ENCODE measurements around the gene COL6A3.

GRCh38 chr2:237446338-237446665, 32.3 kb upstream of the COL6A3 start:
- TF ChIP-seq, protein P1, sequence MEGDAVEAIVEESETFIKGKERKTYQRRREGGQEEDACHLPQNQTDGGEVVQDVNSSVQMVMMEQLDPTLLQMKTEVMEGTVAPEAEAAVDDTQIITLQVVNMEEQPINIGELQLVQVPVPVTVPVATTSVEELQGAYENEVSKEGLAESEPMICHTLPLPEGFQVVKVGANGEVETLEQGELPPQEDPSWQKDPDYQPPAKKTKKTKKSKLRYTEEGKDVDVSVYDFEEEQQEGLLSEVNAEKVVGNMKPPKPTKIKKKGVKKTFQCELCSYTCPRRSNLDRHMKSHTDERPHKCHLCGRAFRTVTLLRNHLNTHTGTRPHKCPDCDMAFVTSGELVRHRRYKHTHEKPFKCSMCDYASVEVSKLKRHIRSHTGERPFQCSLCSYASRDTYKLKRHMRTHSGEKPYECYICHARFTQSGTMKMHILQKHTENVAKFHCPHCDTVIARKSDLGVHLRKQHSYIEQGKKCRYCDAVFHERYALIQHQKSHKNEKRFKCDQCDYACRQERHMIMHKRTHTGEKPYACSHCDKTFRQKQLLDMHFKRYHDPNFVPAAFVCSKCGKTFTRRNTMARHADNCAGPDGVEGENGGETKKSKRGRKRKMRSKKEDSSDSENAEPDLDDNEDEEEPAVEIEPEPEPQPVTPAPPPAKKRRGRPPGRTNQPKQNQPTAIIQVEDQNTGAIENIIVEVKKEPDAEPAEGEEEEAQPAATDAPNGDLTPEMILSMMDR (IDR thresholded peaks at IDR 0.05) = no peak
- TF ChIP-seq POLR2A (IDR thresholded peaks at IDR 0.05) = no peak
- TF ChIP-seq EP300 (IDR thresholded peaks at IDR 0.05) = no peak

Data from sigmoid colon (tissue), 4 donors.